CD14-positive monocyte (primary cell): ENCODE measurements around the gene HMX2. TPM values are rescaled to one million over a fixed set of nuclear protein-coding genes. Genes with fewer than 3 reads are reported as not detected.

ENCODE experiments used
- DNase-seq, 3 donors: peaks; one replicate each; pipeline ENCODE4 v3.0.0-alpha.2; 2011 to 2022
- H2AFZ ChIP-seq: 2 replicates; pipeline ENCODE4 v1.6.0; 2012; ENCODE audit warnings: mild to moderate bottlenecking, low read depth, low read length, inconsistent platforms; ENCODE audit not compliant: insufficient read depth, poor library complexity, severe bottlenecking
- H3K27ac ChIP-seq, 2 donors: 1 replicate in 1 of 2; 2 replicates in 1 of 2; pipeline ENCODE4 v1.5.1; 2012 to 2013; ENCODE audit warnings: low read length in 2 of 2, control low read depth in 1 of 2, inconsistent platforms in 1 of 2, low read depth in 1 of 2, mild to moderate bottlenecking in 1 of 2
- H3K27me3 ChIP-seq, 2 donors: one replicate each; pipeline versions ENCODE4 v1.6.0 to v1.6.1; 2011 to 2013; ENCODE audit warnings: low read length in 2 of 2; ENCODE audit not compliant: control insufficient read depth in 2 of 2, insufficient read depth in 2 of 2
- H3K36me3 ChIP-seq, 2 donors: replicated peaks in 1 of 2; 1 replicate in 1 of 2; 2 replicates in 1 of 2; pipeline versions ENCODE4 v1.5.1 to v1.6.1; 2012 to 2013; ENCODE audit warnings: low read length in 2 of 2, control low read depth in 1 of 2, inconsistent platforms in 1 of 2, mild to moderate bottlenecking in 1 of 2; ENCODE audit not compliant: insufficient read depth in 2 of 2, control insufficient read depth in 1 of 2
- H3K4me1 ChIP-seq, 2 donors: 1 replicate in 1 of 2; 2 replicates in 1 of 2; pipeline versions ENCODE4 v1.5.1 to v1.6.1; 2012 to 2013; ENCODE audit warnings: low read length in 2 of 2, control low read depth in 1 of 2, inconsistent platforms in 1 of 2, mild to moderate bottlenecking in 1 of 2, moderate library complexity in 1 of 2; ENCODE audit not compliant: insufficient read depth in 2 of 2, control insufficient read depth in 1 of 2
- H3K4me2 ChIP-seq: replicated peaks from 2 replicates; pipeline ENCODE3; 2012; ENCODE audit warnings: low read length, moderate library complexity, mild to moderate bottlenecking; ENCODE audit not compliant: poor library complexity, severe bottlenecking; ENCODE audit errors: extremely low read depth
- H3K4me3 ChIP-seq, 3 experiments: fragments of 200-600 bp in 1 of 3; sonication (generic) in 1 of 3; replicated peaks in 1 of 3; 1 replicate in 2 of 3; 2 replicates in 1 of 3; pipeline ENCODE4 v1.5.1; 2011 to 2013; ENCODE audit warnings: low read length in 3 of 3, mild to moderate bottlenecking in 3 of 3, control low read depth in 2 of 3, low read depth in 2 of 3, inconsistent platforms in 1 of 3, moderate library complexity in 1 of 3
- H3K79me2 ChIP-seq: 2 replicates; pipeline ENCODE4 v1.6.0; 2012; ENCODE audit warnings: mild to moderate bottlenecking, control low read depth, inconsistent platforms, low read length, moderate library complexity; ENCODE audit not compliant: insufficient read depth
- H3K9ac ChIP-seq: 2 replicates; pipeline ENCODE4 v1.6.0; 2017; ENCODE audit warnings: low read length, mild to moderate bottlenecking; ENCODE audit not compliant: insufficient read depth, poor library complexity, severe bottlenecking
- H3K9me3 ChIP-seq, 2 donors: replicated peaks in 1 of 2; 1 replicate in 1 of 2; 2 replicates in 1 of 2; pipeline versions ENCODE4 v1.5.1 to v1.6.1; 2012 to 2013; ENCODE audit warnings: low read length in 2 of 2, control low read depth in 1 of 2; ENCODE audit not compliant: control insufficient read depth in 1 of 2, insufficient read depth in 1 of 2
- H4K20me1 ChIP-seq: 2 replicates; pipeline ENCODE4 v1.6.0; 2012; ENCODE audit warnings: mild to moderate bottlenecking, low read length, control low read depth, moderate library complexity; ENCODE audit not compliant: insufficient read depth
- H3K27ac Mint-ChIP-seq, 7 donors: one replicate each; pipeline ENCODE4 v1.8.0; 2020; ENCODE audit warnings: mild to moderate bottlenecking in 7 of 7, mixed read lengths in 7 of 7, moderate library complexity in 6 of 7, inconsistent platforms in 2 of 7
- H3K27me3 Mint-ChIP-seq, 3 donors: one replicate each; pipeline ENCODE4 v1.8.0; 2021 to 2022; ENCODE audit warnings: low read depth in 3 of 3, mild to moderate bottlenecking in 3 of 3, mixed read lengths in 3 of 3, moderate library complexity in 3 of 3, inconsistent platforms in 1 of 3
- H3K36me3 Mint-ChIP-seq, 2 donors: one replicate each; pipeline ENCODE4 v1.8.0; 2020; ENCODE audit warnings: mixed read lengths in 2 of 2, inconsistent platforms in 1 of 2, mild to moderate bottlenecking in 1 of 2
- H3K4me1 Mint-ChIP-seq: one replicate; pipeline ENCODE4 v1.8.0; 2020; ENCODE audit warnings: mild to moderate bottlenecking, mixed read lengths
- H3K4me3 Mint-ChIP-seq, 2 donors: one replicate each; pipeline ENCODE4 v1.8.0; 2020; ENCODE audit warnings: mild to moderate bottlenecking in 2 of 2, mixed read lengths in 2 of 2, moderate library complexity in 1 of 2
- H3K9me3 Mint-ChIP-seq, 7 donors: one replicate each; pipeline ENCODE4 v1.8.0; 2020 to 2022; ENCODE audit warnings: mixed read lengths in 7 of 7, mild to moderate bottlenecking in 6 of 7, moderate library complexity in 6 of 7, inconsistent platforms in 2 of 7
- CTCF ChIP-seq: fragments of 200-600 bp; IDR thresholded peaks from one replicate; pipeline ENCODE4 v1.8.0; 2022; ENCODE audit warnings: antibody characterized with exemption, mild to moderate bottlenecking
- WGBS: methylation state at CpG from one replicate; pipeline ENCODE4 v1.1.5; 2013; ENCODE audit warnings: missing lambda C conversion rate; ENCODE audit not compliant: insufficient coverage; 5-methylcytosine and 5-hydroxymethylcytosine counted together
- intact Hi-C, 2 donors: fragments of 100-400 bp; cut with micrococcal nuclease; formaldehyde crosslinking; loops; one replicate each; pipeline versions ENCODE4 v1.15.0 to v1.15.1; 2023
- polyA plus RNA-seq, 3 donors: library from polyadenylated mRNA; depleted of rRNA in 1 of 3; unstranded in 2 of 3; stranded (reverse) in 1 of 3; fragments of 300-500 nt in 2 of 3; fragments of >200 nt in 1 of 3; fragmentation: Illumina TruSeq in 2 of 3; gene quantifications; 1 replicate in 2 of 3; 2 replicates in 1 of 3; pipeline ENCODE4 v1.2.3, GENCODE V29; 2012 to 2021

Gene HMX2
- polyA plus RNA-seq, 3 donors, result not detected

- no peaks in the 10 kb centered on the region for H3K9me3 ChIP-seq
Measured at GRCh38 chr10:123101872-123102271, 46.1 kb upstream of the HMX2 start.

GRCh38 chr10:123102673-123103072 lies 45.3 kb upstream of the HMX2 start:
- H3K9me3 ChIP-seq, result no peaks in the 10 kb centered on the region
- H3K27ac Mint-ChIP-seq, result no peak overlapping the region
- no peaks in the 10 kb centered on the region for H3K36me3 Mint-ChIP-seq
- no peak overlapping the region for H3K9ac ChIP-seq
- no peaks in the 10 kb centered on the region for H3K4me1 ChIP-seq
- no peak overlapping the region for H3K27ac ChIP-seq
- no peaks in the 10 kb centered on the region for H3K79me2 ChIP-seq
- peaks cover 2 to 13% (median 12%) of the 10 kb centered on the region in 3 donors for H3K27me3 Mint-ChIP-seq
- H3K27me3 ChIP-seq, result no peaks in the 10 kb centered on the region
- no peak overlapping the region for H3K4me3 ChIP-seq
- TF ChIP-seq CTCF, result no peak
- 48% methylated on average over 2 of the region's 2 CpGs for WGBS
- no peaks in the 10 kb centered on the region for H4K20me1 ChIP-seq
- intact Hi-C loops, result no loop called here
- no peak overlapping the region for H2AFZ ChIP-seq
- no peaks in the 10 kb centered on the region for H3K4me1 Mint-ChIP-seq
- DNase-seq, result no peak
- peaks cover 0 to 6% (median 0%) of the 10 kb centered on the region in 7 donors for H3K9me3 Mint-ChIP-seq
- H3K4me3 Mint-ChIP-seq, result no peak overlapping the region
- H3K4me2 ChIP-seq, result no peak overlapping the region
- H3K36me3 ChIP-seq, result no peaks in the 10 kb centered on the region

More at GRCh38 chr10:123101872-123102271, 46.1 kb upstream of the HMX2 start:
- Histone ChIP-seq H3K9ac (no peak overlapping the region), H3K4me3 (no peak overlapping the region), H3K4me2 (no peak overlapping the region), H3K79me2 (no peaks in the 10 kb centered on the region), H3K27me3 (no peaks in the 10 kb centered on the region), H4K20me1 (no peaks in the 10 kb centered on the region), H3K36me3 (no peaks in the 10 kb centered on the region), H2AFZ (no peak overlapping the region), H3K27ac (no peak overlapping the region), H3K4me1 (no peaks in the 10 kb centered on the region)
- Mint-ChIP-seq H3K4me1 (no peaks in the 10 kb centered on the region), H3K27me3 (peaks cover 5 to 13% (median 6%) of the 10 kb centered on the region in 3 donors), H3K27ac (no peak overlapping the region), H3K9me3 (peaks cover 0 to 6% (median 0%) of the 10 kb centered on the region in 7 donors), H3K36me3 (no peaks in the 10 kb centered on the region), H3K4me3 (no peak overlapping the region)
- intact Hi-C loops, result no loop called here
- no peak for TF ChIP-seq CTCF
- DNase-seq, result no peak
- WGBS, result 64% methylated on average over 9 of the region's 9 CpGs
